Psoas muscle (tissue), 8 donors: ENCODE measurements around the gene FMO2. TPM values are rescaled to one million over a fixed set of nuclear protein-coding genes. Genes with fewer than 3 reads are reported as not detected.

Source experiments
- ATAC-seq, 4 donors: fragments of 200-7000 bp; cut with Tn5 transposase; one replicate each; pipeline ENCODE4 v1.9.1; 2020; ENCODE audit warnings: moderate library complexity in 3 of 4, mild to moderate bottlenecking in 2 of 4
- DNase-seq, 2 donors: peaks; one replicate each; pipeline ENCODE4 v3.0.0-alpha.2; 2020
- H3K27ac ChIP-seq: fragments of 200-600 bp; one replicate; pipeline ENCODE4 v1.8.0; 2022
- H3K27me3 ChIP-seq, 3 donors: fragments of 200-600 bp in 1 of 3; one replicate each; pipeline versions ENCODE4 v1.6.1 to v1.8.0; 2013 to 2022; ENCODE audit warnings: low read length in 2 of 3, mild to moderate bottlenecking in 2 of 3, moderate library complexity in 1 of 3; ENCODE audit not compliant: insufficient read depth in 3 of 3
- H3K36me3 ChIP-seq, 2 donors: fragments of 200-600 bp in 1 of 2; one replicate each; pipeline versions ENCODE4 v1.6.1 to v1.8.0; 2013 to 2022; ENCODE audit warnings: low read depth in 1 of 2, mild to moderate bottlenecking in 1 of 2, moderate library complexity in 1 of 2; ENCODE audit not compliant: insufficient read depth in 1 of 2
- H3K4me1 ChIP-seq: fragments of 200-600 bp; one replicate; pipeline ENCODE4 v1.8.0; 2022
- H3K4me3 ChIP-seq: fragments of 200-600 bp; one replicate; pipeline ENCODE4 v1.8.0; 2022; ENCODE audit warnings: mild to moderate bottlenecking
- H3K9me3 ChIP-seq: fragments of 200-600 bp; one replicate; pipeline ENCODE4 v1.8.0; 2022
- WGBS, 3 donors: extraction: QIAGEN DNeasy Blood & Tissue Kit; methylation state at CpG; one replicate each; pipeline versions ENCODE4 v1.1.6 to v1.1.7; 2013; 5-methylcytosine and 5-hydroxymethylcytosine counted together
- intact Hi-C, 2 donors: fragments of 100-400 bp; cut with DNase I; formaldehyde crosslinking; loops; one replicate each; pipeline versions ENCODE4 v1.11.0 to v1.14.2; 2022
- polyA plus RNA-seq, 3 donors: library from polyadenylated mRNA; stranded (reverse); fragments of 200-250 nt; gene quantifications; one replicate each; pipeline ENCODE4 v1.2.3, GENCODE V29; 2013
- total RNA-seq, 4 donors: library from RNA; stranded (reverse); fragmentation: NEBNext Ultra II Directional in 2 of 4; extraction: Animal tissue kit (Norgen Biotek cat#: 25700) in 2 of 4; gene quantifications; one replicate each; pipeline versions ENCODE4 v1.2.1 to v1.2.4, GENCODE V29; 2021 to 2023
- TF ChIP-seq, protein P1 (sequence below): fragments of 200-600 bp; IDR thresholded peaks from one replicate; pipeline ENCODE4 v1.8.0; 2022; ENCODE audit warnings: antibody characterized with exemption
- donor health status: healthy with polysubstance abuse.
- donor health status: DM: no; HTN: no; CAD: no; lungs with moderate emphysema.
- donor health status: Bipolar disorder and iron deficiency.
- donor health status: healthy.
- donor health status: DM: yes; HTN: yes; CAD: no.
- donor health status: DM: no; HTN: no; CAD: no.
- donor health status: DM: no; HTN: no; CAD: no.
- donor health status: DM: yes; HTN: yes; CAD: no.

Gene FMO2
- total and polyA plus RNA-seq, 7 donors: 6.9 to 54.1 (median 17.1) TPM

DNA sequence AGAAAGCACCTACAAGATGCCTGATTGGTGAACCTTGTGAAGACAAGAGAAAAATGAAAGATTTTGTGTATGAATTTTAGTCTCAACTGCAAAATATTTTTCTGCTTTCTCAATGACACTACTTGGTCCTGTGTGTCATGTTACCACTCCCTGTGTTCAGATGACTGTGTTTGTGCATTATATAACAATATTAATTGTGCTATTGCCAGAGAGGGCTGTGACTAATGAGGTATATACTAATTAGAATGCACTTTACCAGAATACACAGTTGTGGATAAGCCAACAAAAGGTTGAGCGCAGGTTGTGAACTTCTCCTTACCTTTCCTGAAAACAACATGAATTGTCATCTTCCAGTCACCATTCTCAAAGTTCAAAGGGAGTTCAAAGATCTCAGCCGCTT lies 17.3 kb upstream of the FMO2 start:
- no peaks in the 10 kb centered on the region for H3K36me3 ChIP-seq
- intact Hi-C loops: no loop called here
- 98 to 100% (median 99%) methylated on average over 2 of the region's 2 CpGs for WGBS, 3 donors
- no peak for ATAC-seq
- no peak for DNase-seq
- TF ChIP-seq, protein P1, sequence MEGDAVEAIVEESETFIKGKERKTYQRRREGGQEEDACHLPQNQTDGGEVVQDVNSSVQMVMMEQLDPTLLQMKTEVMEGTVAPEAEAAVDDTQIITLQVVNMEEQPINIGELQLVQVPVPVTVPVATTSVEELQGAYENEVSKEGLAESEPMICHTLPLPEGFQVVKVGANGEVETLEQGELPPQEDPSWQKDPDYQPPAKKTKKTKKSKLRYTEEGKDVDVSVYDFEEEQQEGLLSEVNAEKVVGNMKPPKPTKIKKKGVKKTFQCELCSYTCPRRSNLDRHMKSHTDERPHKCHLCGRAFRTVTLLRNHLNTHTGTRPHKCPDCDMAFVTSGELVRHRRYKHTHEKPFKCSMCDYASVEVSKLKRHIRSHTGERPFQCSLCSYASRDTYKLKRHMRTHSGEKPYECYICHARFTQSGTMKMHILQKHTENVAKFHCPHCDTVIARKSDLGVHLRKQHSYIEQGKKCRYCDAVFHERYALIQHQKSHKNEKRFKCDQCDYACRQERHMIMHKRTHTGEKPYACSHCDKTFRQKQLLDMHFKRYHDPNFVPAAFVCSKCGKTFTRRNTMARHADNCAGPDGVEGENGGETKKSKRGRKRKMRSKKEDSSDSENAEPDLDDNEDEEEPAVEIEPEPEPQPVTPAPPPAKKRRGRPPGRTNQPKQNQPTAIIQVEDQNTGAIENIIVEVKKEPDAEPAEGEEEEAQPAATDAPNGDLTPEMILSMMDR: no peak
- H3K4me3 ChIP-seq: no peak overlapping the region
- no peaks in the 10 kb centered on the region for H3K9me3 ChIP-seq
- no peak overlapping the region for H3K27ac ChIP-seq
- no peaks in the 10 kb centered on the region for H3K27me3 ChIP-seq
- H3K4me1 ChIP-seq: no peaks in the 10 kb centered on the region

DNA sequence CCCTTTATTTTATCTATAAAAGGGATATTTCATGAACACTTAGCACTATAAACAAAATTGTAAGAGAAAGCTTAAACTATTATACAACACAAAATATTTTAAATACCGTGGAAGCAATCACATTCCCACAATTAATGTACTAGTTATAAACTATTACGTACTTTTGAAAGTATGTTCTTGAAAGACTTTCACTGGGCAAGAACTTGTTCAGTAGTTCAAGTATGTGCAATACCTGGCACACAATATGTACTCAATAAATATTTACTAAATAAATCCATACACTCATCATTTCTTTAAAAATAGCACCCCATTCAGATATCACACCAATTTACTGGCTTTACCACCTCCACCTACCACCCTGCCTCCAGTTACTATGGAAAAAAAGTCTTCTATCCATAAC lies 12.6 kb upstream of the FMO2 start:
- Histone ChIP-seq H3K4me3 (no peak overlapping the region), H3K4me1 (no peaks in the 10 kb centered on the region), H3K27me3 (no peaks in the 10 kb centered on the region), H3K27ac (no peak overlapping the region), H3K9me3 (no peaks in the 10 kb centered on the region), H3K36me3 (no peaks in the 10 kb centered on the region)
- no peak for DNase-seq
- intact Hi-C loops: no loop called here
- TF ChIP-seq, protein P1: no peak
- WGBS, 3 donors: 91 to 98% (median 92%) methylated on average over 2 of the region's 2 CpGs
- ATAC-seq: no peak

DNA sequence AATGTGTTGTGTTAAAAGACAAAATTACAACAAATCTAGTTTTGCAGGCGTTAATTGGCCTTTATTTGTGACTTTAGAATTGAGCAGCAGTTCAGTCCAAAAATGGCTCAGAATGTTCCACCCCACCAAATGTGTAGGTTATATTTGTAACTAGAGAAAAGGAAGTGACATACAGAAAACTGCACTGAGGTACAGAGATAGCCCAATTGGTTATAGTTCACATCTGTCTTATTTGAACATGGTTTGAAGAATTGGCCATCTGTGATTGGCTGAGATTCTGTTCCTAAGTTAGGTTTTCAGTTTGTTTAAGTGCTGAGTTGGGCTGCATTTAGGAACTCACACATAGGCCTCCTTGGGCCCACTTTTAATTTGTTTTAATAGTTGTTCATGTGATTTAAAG lies 12.0 kb upstream of the FMO2 start:
- H3K4me1 ChIP-seq: no peaks in the 10 kb centered on the region
- no peak for DNase-seq
- TF ChIP-seq, protein P1: no peak
- intact Hi-C loops: no loop called here
- 89 to 97% (median 97%) methylated on average over 1 of the region's 1 CpG for WGBS, 3 donors
- no peaks in the 10 kb centered on the region for H3K36me3 ChIP-seq
- H3K9me3 ChIP-seq: no peaks in the 10 kb centered on the region
- no peak overlapping the region for H3K4me3 ChIP-seq
- no peak overlapping the region for H3K27ac ChIP-seq
- no peaks in the 10 kb centered on the region for H3K27me3 ChIP-seq
- no peak for ATAC-seq

DNA sequence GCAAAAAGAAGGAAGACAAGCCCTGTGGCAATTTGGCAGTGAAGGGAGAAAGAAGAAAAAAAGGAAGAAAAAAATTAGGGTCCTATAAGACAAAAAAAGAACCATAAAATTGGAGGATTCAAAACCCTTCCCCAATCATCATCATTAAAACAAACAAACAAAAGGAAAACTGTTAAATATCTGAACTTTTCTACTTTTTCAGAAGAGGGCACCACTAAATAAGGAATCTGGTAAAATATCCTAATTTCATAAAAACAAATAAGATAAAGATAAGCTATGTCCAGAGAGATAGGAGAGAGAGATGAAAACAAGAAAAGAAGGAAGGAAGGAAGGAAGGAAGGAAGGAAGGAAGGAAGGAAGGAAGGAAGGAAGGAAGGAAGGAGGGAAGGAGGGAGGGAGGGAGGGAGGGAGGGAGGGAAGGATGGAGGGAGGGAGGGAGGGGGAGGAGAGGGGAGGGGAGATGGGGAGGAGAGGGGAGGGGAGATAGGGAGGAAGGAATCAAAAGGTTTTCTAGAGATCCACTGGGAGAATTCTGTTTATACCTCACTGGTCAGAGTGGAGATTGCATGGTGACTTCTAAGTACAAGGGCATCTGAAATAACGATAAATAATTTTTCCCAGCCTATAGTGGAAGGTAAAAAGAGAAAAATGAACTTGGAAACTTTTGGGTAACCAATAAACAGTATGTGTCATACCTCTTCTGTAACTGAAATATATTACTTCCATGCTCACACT lies 10.4 kb upstream of the FMO2 start:
- no peak for ATAC-seq
- 86 to 96% (median 92%) methylated on average over 1 of the region's 1 CpG for WGBS, 3 donors

More for the DNA sequence above, 10.4 kb upstream of the FMO2 start:
- Histone ChIP-seq H3K4me1 (no peaks in the 10 kb centered on the region), H3K27me3 (no peaks in the 10 kb centered on the region), H3K9me3 (no peaks in the 10 kb centered on the region), H3K4me3 (no peak overlapping the region), H3K36me3 (no peaks in the 10 kb centered on the region), H3K27ac (no peak overlapping the region)
- intact Hi-C loops: no loop called here
- TF ChIP-seq, protein P1: no peak
- no peak for DNase-seq
